RWPE2 (cell line): Measurements from ENCODE around the gene SPATA9.
A peak's percentile ranks its signal among the peaks of the same experiment; 100 is the strongest.

Experiments used
- ATAC-seq: fragments of 200-7000 bp; cut with Tn5 transposase; 3 replicates; pipeline ENCODE4 v1.9.1; 2021; ENCODE audit warnings: low read depth
- DNase-seq: peaks from one replicate; pipeline ENCODE4 v3.0.0-alpha.2; 2020; ENCODE audit warnings: low spot score
- H3K27ac ChIP-seq: fragments of 450-650 bp; 2 replicates; pipeline ENCODE4 v1.5.1; 2017; ENCODE audit warnings: mild to moderate bottlenecking; ENCODE audit not compliant: poor library complexity, severe bottlenecking
- H3K27me3 ChIP-seq: fragments of 250-450 bp; sonication (Bioruptor Pico); 2 replicates; pipeline ENCODE4 v1.5.1; 2021; ENCODE audit warnings: mild to moderate bottlenecking, moderate library complexity; ENCODE audit not compliant: insufficient read depth, poor library complexity, severe bottlenecking
- H3K36me3 ChIP-seq: fragments of 250-450 bp; sonication (Bioruptor Pico); 2 replicates; pipeline ENCODE4 v1.5.1; 2020; ENCODE audit warnings: low read depth, mild to moderate bottlenecking, moderate library complexity
- H3K4me1 ChIP-seq: fragments of 250-450 bp; sonication (Bioruptor Pico); 2 replicates; pipeline ENCODE4 v1.5.1; 2021; ENCODE audit warnings: mild to moderate bottlenecking, moderate library complexity; ENCODE audit not compliant: insufficient read depth, poor library complexity, severe bottlenecking
- H3K4me3 ChIP-seq: fragments of 250-450 bp; sonication (Bioruptor Pico); 2 replicates; pipeline ENCODE4 v1.5.1; 2021; ENCODE audit warnings: mild to moderate bottlenecking, moderate library complexity; ENCODE audit not compliant: severe bottlenecking
- H3K9me3 ChIP-seq: fragments of 250-450 bp; sonication (Bioruptor Pico); 2 replicates; pipeline ENCODE4 v1.5.1; 2021; ENCODE audit warnings: mild to moderate bottlenecking, moderate library complexity; ENCODE audit not compliant: severe bottlenecking
- TF ChIP-seq, protein P1 (sequence below): fragments of 450-650 bp; IDR thresholded peaks from one replicate; pipeline ENCODE4 v1.5.1; 2017; ENCODE audit warnings: mild to moderate bottlenecking, moderate library complexity; ENCODE audit not compliant: poor library complexity, severe bottlenecking

The SPATA9 gene, protein sequence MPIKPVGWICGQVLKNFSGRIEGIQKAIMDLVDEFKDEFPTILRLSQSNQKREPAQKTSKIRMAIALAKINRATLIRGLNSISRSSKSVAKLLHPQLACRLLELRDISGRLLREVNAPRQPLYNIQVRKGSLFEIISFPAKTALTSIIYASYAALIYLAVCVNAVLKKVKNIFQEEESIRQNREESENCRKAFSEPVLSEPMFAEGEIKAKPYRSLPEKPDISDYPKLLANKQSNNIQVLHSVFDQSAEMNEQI

DNA sequence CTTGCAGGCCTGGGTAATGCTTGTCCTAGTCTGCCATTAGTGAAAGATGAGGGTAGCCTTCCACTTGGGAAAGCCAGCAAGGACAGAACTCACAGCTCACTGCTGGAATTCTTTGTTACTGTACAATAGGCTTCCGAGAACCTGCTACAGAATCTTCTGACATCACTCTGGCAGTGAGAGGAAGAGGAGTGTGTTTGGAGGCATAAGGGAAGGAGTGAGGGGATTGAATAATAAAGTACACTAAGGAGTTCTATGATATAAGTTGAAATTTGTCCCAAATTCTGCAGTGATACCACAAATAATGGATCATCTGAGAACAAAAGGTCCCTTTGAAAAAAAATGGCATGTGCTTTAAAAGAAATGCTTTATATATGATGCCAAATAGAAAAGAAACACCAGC, at the start of gene SPATA9:
SPATA9 (minus strand) TSS at position 101 of the 400 bp plus-strand sequence. CDS start 137 bp downstream, outside the sequence.
- ATAC-seq: no peak
- TF ChIP-seq, protein P1, sequence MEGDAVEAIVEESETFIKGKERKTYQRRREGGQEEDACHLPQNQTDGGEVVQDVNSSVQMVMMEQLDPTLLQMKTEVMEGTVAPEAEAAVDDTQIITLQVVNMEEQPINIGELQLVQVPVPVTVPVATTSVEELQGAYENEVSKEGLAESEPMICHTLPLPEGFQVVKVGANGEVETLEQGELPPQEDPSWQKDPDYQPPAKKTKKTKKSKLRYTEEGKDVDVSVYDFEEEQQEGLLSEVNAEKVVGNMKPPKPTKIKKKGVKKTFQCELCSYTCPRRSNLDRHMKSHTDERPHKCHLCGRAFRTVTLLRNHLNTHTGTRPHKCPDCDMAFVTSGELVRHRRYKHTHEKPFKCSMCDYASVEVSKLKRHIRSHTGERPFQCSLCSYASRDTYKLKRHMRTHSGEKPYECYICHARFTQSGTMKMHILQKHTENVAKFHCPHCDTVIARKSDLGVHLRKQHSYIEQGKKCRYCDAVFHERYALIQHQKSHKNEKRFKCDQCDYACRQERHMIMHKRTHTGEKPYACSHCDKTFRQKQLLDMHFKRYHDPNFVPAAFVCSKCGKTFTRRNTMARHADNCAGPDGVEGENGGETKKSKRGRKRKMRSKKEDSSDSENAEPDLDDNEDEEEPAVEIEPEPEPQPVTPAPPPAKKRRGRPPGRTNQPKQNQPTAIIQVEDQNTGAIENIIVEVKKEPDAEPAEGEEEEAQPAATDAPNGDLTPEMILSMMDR: no peak
- DNase-seq: no peak
- Histone ChIP-seq H3K27ac (no peak within 1 kb of the TSS), H3K9me3 (no peaks in the 10 kb centered on the region), H3K36me3 (no peaks in the 10 kb centered on the region), H3K4me3 (no peak within 1 kb of the TSS), H3K4me1 (no peaks in the 10 kb centered on the region), H3K27me3 (no peaks in the 10 kb centered on the region)

DNA sequence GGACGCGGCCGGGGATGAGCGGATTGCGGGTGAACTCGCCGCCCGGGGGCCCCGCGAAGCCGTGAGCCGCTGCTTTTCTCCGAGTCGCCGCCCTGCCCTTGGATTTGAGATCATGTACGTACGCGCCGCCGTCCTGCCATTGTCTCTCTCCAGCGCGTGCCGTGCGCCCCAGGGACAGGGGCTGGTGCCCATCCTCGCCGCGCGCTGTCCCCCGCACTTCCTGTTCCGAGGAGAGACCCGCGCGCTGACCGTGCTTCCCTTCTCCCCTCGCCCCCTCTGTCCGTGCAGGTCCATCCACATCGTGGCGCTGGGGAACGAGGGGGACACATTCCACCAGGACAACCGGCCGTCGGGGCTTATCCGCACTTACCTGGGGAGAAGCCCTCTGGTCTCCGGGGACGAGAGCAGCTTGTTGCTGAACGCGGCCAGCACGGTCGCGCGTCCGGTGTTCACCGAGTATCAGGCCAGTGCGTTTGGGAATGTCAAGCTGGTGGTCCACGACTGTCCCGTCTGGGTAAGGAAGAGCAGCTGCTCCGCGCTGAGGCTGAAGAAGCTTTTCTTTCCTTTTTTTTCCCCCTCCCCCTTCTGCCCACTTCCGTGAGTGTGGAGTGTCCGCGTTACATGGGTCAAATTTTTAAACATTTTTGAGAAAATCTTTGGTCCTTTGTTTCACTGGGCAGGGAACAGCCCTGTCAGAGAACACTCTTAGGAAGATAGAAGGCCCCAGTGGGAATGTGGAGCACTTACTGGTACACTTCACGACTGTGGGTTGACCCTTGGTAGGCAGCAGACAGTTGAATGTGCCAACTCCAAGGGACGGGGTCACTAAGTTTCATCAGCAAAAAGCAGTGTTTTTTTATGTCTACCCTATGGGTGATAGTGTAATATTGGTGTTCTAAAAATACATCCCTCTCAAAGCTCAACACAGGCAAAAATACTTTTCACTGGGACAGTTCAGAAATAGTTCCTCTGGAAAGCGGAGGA, 49.1 kb upstream of the SPATA9 start:
- Histone ChIP-seq H3K36me3 (no peaks in the 10 kb centered on the region), H3K4me1 (peaks cover 15% of the 10 kb centered on the region), H3K9me3 (no peaks in the 10 kb centered on the region), H3K27me3 (no peaks in the 10 kb centered on the region), H3K27ac (peak overlapping the region; percentile 20), H3K4me3 (peak overlapping the region; percentile 73)
- TF ChIP-seq, protein P1: peak; percentile 2
- peak; percentile 47 for ATAC-seq
- DNase-seq: peak; percentile 70

DNA sequence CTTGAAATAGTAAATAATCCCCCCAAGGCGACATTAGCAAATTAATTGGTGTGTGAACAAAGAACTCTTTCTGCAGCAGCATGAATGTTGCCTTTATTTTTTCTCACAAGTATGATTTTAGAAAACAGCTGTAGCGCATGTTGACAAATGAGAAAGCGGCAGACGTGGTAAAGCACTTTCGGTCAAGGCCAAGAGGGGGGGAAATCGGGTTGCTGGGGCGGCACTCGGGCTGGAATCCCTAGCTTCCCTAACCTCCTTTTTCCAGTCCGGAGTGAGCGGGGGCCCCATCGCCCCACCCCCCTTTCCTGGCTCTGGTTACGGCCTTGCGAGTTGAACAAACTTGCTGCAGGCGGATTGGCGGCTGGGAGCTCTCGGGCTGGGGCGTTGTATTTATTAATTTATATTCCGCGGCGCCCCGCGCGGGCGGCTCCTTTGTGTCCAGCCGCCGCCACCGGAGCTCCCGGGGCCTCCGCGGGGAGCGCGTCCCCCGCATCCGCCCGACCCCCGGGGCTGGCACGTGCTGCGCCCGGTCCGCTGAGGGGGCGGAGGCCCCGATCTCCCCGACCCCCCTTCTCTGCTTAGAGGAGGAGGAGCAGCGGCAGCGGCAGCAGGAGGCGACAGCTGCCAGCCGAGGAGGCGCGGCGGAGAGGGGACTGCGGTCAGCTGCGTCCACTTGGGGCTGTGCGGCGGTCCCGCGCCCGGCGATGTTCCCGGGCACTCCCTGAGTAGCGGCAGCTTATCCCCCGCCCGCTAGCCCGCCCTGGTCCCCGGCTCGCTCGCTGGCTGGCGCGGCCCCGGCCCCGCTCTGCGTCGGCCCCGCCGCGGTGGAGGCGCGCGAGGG, 48.2 kb upstream of the SPATA9 start, which contains the start of gene RHOBTB3:
RHOBTB3 (plus strand) TSS at position 607 of the 841 bp plus-strand sequence. CDS start 347 bp downstream, outside the sequence.
- H3K27me3 ChIP-seq: no peaks in the 10 kb centered on the region

DNA sequence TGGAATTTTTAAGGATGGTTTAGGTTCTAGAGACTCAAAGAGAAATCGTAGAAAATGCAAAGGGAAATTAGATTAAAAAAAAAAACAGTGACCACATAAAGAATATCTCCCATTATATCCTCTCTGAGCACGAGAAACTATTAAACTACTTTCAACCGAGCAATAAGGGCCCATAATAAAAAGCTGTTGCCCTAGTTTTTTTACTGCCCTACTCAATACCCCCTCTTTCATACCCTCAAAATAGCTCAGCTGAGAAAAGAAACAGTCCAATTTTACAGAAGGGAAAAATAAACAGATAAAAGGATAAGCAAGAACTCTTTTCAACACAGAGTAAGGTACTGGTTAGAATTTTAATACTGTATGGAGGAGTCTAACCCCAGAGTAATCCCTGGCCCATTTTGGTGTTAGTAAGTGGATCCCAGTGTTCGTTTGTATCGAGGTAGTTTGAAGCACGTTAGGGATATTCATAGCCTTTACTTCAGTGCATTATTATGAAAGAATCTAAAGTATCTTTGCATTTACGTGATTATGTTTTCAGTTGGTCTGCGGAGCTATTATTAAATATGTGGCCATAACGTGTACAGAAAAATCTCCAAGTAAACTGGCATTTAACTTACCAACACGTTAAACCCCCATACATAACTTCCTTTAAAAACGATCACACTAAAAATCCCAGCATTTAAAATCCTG, 47.4 kb upstream of the SPATA9 start:
- Histone ChIP-seq H3K27me3 (no peaks in the 10 kb centered on the region), H3K4me3 (peak overlapping the region; percentile 73), H3K9me3 (no peaks in the 10 kb centered on the region), H3K4me1 (peaks cover 15% of the 10 kb centered on the region), H3K36me3 (no peaks in the 10 kb centered on the region), H3K27ac (no peak overlapping the region)
- no peak for ATAC-seq
- no peak for DNase-seq
- TF ChIP-seq, protein P1: no peak

More for the DNA sequence above, 48.2 kb upstream of the SPATA9 start, which contains the start of gene RHOBTB3:
- TF ChIP-seq, protein P1: peak; percentile 9
- DNase-seq (peak; percentile 80), ATAC-seq (peak; percentile 69)
- peak within 1 kb of the TSS; percentile 73 for H3K4me3 ChIP-seq
- H3K9me3 ChIP-seq: no peaks in the 10 kb centered on the region
- H3K4me1 ChIP-seq: peaks cover 15% of the 10 kb centered on the region
- H3K36me3 ChIP-seq: no peaks in the 10 kb centered on the region
- H3K27ac ChIP-seq: peak within 1 kb of the TSS; percentile 20
